HFFc6 (cell line): ENCODE results near the gene CASP10. TPM values are rescaled to one million over a fixed set of nuclear protein-coding genes. Genes with fewer than 3 reads are reported as not detected.
A peak's percentile ranks its signal among the peaks of the same experiment; 100 is the strongest.

Source experiments
- DNase-seq: peaks from one replicate; pipeline ENCODE4 v3.0.0-alpha.2; 2018
- H3K27ac Mint-ChIP-seq: 2 replicates; pipeline ENCODE4 v1.8.0; 2020; ENCODE audit warnings: mild to moderate bottlenecking, mixed read lengths
- H3K27me3 Mint-ChIP-seq: 2 replicates; pipeline ENCODE4 v1.8.0; 2021; ENCODE audit warnings: mild to moderate bottlenecking, moderate library complexity, mixed read lengths; ENCODE audit not compliant: insufficient read depth
- H3K36me3 Mint-ChIP-seq: 2 replicates; pipeline ENCODE4 v1.8.0; 2021; ENCODE audit warnings: low read depth, mixed read lengths
- H3K4me1 Mint-ChIP-seq: 2 replicates; pipeline ENCODE4 v1.8.0; 2020; ENCODE audit warnings: low read depth, mixed read lengths
- H3K4me3 Mint-ChIP-seq: 2 replicates; pipeline ENCODE4 v1.8.0; 2020; ENCODE audit warnings: mild to moderate bottlenecking, moderate library complexity, mixed read lengths
- H3K9me3 Mint-ChIP-seq: 2 replicates; pipeline ENCODE4 v1.8.0; 2020; ENCODE audit warnings: mild to moderate bottlenecking, mixed read lengths
- CTCF ChIP-seq: fragments of 200-600 bp; sonication (generic); IDR thresholded peaks from 2 replicates; pipeline ENCODE4 v1.5.0; 2021; ENCODE audit warnings: antibody characterized with exemption, mild to moderate bottlenecking
- total RNA-seq, 6 experiments: library from RNA; stranded (reverse); fragmentation: NEBNext Ultra II Directional; extraction: Animal tissue kit (Norgen Biotek cat#: 25700); gene quantifications; 2 replicates in 1 of 6; 3 replicates in 5 of 6; pipeline ENCODE4 v1.2.3, GENCODE V29; 2021

The CASP10 gene
- total RNA-seq, 6 experiments from 2014 or later = 0.36 to 1.9 (median 1.6) TPM

- no peaks in the 10 kb centered on the region for H3K4me1 Mint-ChIP-seq
- H3K4me3 Mint-ChIP-seq = no peak overlapping the region
- H3K27ac Mint-ChIP-seq = no peak overlapping the region
- H3K36me3 Mint-ChIP-seq = peaks cover 25% of the 10 kb centered on the region
- H3K9me3 Mint-ChIP-seq = no peaks in the 10 kb centered on the region
- no peak for DNase-seq
- peak; percentile 30 for TF ChIP-seq CTCF
- peaks cover 4% of the 10 kb centered on the region for H3K27me3 Mint-ChIP-seq
Measured at GRCh38 chr2:201275990-201276389, 93.0 kb downstream of the CASP10 start.

- Mint-ChIP-seq H3K36me3 (peaks cover 25% of the 10 kb centered on the region), H3K27me3 (peaks cover 4% of the 10 kb centered on the region), H3K9me3 (no peaks in the 10 kb centered on the region), H3K4me3 (no peak overlapping the region), H3K4me1 (no peaks in the 10 kb centered on the region), H3K27ac (no peak overlapping the region)
- no peak for TF ChIP-seq CTCF
- DNase-seq = no peak
Measured at GRCh38 chr2:201276511-201276910, 93.6 kb downstream of the CASP10 start.

Other genes starting within 250 kb of the CASP10 start
- 10 to 100 TPM; 22.1 to 31.9 (median 29.2) TPM for gene ORC2, start 219.5 kb upstream of the CASP10 start, total RNA-seq
- 10 to 100 TPM; 12.1 to 17.6 (median 13.5) TPM for gene HYCC2, start 111.5 kb upstream of the CASP10 start, total RNA-seq
- gene NDUFB3, start 111.1 kb upstream of the CASP10 start, total RNA-seq = 100 to 1,000 TPM; 132 to 167 (median 151) TPM
- 10 to 100 TPM; 56.0 to 65.1 (median 59.1) TPM for gene CFLAR, start 67.0 kb upstream of the CASP10 start, total RNA-seq
- 10 to 100 TPM; 10.4 to 15.4 (median 14.4) TPM for gene CASP8, start 77.4 kb downstream of the CASP10 start, total RNA-seq
- gene FLACC1, start 174.2 kb downstream of the CASP10 start, total RNA-seq = 1 to 10 TPM in 3 of 6 experiments, under 1 TPM in 3; 0.51 to 1.6 (median 0.87) TPM